HEK293T (cell line): ENCODE results near the gene SLC30A1.

Experiments
- CTBP1 ChIP-seq: fragments of 450-650 bp; IDR thresholded peaks from 2 replicates; pipeline ENCODE4 v1.6.1; 2016; ENCODE audit warnings: borderline replicate concordance
- ELF4 ChIP-seq: fragments of 450-650 bp; IDR thresholded peaks from 2 replicates; pipeline ENCODE4 v1.6.1; 2017; ENCODE audit warnings: antibody characterized with exemption
- TF ChIP-seq, protein P1 (sequence below): fragments of 450-650 bp; IDR thresholded peaks from 2 replicates; pipeline ENCODE4 v1.6.1; 2016

DNA sequence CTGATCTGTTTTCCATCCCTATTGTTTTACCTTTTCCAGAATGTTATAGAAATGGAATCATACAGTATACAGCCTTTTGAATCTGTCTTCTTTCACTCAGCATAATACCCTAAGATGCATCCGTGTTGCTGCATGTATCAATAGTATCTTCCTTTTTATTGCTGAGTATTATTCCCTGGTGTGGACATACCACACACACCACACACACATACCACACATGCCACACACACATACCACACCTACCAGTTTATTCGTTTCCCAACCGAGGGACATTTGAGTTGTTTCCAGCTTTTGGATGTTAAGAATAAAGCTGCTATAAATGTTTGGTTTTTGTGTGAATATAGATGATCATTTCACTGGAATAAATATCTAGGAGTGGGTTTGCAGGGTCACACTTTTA lies 22.2 kb upstream of the SLC30A1 start:
- TF ChIP-seq CTBP1 (no peak), ELF4 (no peak)
- TF ChIP-seq, protein P1, sequence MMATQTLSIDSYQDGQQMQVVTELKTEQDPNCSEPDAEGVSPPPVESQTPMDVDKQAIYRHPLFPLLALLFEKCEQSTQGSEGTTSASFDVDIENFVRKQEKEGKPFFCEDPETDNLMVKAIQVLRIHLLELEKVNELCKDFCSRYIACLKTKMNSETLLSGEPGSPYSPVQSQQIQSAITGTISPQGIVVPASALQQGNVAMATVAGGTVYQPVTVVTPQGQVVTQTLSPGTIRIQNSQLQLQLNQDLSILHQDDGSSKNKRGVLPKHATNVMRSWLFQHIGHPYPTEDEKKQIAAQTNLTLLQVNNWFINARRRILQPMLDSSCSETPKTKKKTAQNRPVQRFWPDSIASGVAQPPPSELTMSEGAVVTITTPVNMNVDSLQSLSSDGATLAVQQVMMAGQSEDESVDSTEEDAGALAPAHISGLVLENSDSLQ = no peak
